Activated effector memory CD4-positive, alpha-beta T cell treated with anti-CD3 and anti-CD28 coated beads, Interleukin-2, amount 50 U/mL, for 16 hours (primary cell): ENCODE data around the gene CDK5.
"Not testable (repeated sequence)": the region's sequence is repeated elsewhere in the genome, so short reads cannot be mapped to it uniquely, and the experiment has no call there.

Source experiments
- DNase-seq: peaks from one replicate; pipeline ENCODE4 v3.0.0-alpha.2; 2020

Gene CDK5

DNA sequence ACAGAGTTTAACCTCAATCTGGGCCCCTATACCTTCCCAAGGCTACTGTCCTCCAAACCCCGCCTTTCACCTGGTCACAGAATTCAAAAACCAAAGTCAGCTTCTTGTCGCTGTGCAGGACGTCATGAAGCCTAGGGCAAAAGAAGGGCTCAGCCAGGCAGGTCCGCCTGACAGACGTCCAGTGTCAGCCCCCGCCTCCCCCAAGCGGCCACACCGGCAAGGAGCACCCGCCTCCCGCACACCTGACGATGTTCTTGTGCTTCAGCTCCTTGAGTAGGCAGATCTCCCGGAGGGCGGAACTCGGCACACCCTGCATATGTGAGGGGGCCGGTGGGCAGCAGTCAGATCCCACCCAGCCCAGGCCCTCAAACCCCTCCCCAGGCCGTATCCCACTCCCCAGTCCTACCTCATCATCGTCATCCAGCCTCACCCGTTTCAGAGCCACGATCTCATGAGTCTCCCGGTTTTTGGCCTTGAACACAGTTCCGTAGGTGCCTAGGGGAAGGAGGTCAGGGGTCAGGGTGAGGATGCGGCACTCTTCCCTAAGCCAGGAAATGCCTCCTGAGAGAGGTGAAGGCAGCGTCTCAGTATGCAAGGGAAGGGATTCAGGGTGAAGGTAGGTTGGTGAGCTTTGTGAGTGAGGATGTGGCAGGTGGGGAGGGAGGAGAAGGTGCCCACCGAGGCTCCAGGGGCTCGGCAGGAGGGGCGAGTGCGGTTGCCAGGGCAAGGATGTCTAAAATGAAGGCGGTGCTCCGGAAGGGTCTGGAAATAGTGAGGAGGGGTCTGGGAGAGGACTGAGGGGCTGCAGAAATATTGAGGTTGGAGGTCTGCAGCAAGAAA lies 811 bp downstream of the CDK5 start:
- DNase-seq, result no peak

DNA sequence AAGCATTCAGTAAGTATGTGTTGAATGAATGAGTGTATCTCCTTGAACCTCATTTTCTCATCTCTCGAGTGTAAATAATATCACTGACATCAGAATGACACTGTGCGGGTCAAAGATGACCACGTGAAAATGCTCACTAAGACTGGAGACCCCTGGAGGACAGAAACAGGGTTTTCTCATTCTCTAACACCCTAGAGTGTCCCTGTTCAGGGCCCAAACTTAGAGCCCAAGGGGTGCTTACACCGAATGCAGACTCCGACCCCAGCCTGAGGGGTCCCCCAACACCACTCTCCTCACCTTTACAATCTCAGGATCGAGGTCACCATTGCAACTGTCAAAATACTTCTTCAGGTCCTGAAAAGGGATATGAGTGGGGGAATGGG lies 1.4 kb downstream of the CDK5 start:
- no peak for DNase-seq

DNA sequence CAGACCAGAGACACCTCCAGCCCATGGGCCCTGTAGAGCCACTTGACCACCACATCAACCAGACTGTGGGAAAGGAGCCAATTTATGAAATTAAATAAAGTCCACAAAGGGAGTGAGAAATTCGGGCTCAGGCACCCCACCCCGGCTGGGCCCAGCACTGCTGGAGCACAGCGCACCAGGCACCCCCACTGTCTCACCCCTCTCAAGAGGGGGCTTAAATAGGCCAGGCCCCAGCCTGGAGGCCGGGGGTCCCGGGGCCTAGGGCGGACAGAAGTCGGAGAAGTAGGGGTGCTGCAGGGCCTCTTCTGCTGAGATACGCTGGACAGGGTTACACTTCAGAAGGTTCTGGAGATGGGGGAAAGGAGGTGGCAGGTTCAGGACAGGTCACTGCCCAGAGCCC lies 3.9 kb downstream of the CDK5 start:
- no peak for DNase-seq

DNA sequence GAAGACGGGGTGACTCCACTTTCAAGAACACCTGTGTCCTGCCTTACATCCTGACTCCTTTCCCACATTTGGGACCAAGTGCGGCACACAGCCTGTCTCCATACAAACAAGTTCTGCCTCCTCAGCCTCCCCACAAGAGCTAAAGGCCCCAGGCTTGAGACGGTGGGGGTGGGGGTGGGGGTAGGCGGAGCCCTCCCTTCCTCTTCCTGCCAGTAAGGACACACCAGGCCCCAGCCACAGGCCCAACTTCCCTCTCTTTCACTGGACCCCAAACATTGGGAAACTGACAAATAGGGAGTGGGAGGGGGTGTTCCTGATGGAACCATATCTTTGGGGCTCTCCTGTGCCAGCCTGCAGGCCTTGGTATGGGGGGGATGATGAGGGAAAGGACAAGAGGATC lies 4.6 kb downstream of the CDK5 start:
- DNase-seq, result no peak

DNA sequence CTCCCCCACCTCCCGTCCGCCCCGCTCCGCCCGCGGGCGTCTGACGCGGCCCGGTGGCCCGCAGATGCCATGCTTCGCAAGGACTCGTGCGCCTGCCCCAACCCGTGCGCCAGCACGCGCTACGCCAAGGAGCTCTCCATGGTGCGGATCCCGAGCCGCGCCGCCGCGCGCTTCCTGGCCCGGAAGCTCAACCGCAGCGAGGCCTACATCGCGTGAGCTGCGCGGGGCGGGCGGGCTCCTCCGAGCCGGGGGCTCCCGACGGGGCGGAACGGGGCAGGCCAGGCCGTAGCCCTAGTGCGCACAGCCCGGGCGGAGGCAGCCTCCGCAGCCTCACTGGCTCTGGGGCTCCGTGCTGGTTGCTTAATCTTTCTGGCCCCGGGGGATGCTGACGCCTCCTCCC lies 6.6 kb downstream of the CDK5 start:
- peak; percentile 81 for DNase-seq

DNA sequence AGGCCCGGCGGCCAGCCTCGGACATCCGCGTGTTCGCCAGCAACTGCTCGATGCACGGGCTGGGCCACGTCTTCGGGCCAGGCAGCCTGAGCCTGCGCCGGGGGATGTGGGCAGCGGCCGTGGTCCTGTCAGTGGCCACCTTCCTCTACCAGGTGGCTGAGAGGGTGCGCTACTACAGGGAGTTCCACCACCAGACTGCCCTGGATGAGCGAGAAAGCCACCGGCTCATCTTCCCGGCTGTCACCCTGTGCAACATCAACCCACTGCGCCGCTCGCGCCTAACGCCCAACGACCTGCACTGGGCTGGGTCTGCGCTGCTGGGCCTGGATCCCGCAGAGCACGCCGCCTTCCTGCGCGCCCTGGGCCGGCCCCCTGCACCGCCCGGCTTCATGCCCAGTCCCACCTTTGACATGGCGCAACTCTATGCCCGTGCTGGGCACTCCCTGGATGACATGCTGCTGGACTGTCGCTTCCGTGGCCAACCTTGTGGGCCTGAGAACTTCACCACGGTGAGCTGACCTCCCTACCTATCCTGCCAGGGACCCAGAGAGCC lies 8.7 kb downstream of the CDK5 start:
- DNase-seq, result no peak

DNA sequence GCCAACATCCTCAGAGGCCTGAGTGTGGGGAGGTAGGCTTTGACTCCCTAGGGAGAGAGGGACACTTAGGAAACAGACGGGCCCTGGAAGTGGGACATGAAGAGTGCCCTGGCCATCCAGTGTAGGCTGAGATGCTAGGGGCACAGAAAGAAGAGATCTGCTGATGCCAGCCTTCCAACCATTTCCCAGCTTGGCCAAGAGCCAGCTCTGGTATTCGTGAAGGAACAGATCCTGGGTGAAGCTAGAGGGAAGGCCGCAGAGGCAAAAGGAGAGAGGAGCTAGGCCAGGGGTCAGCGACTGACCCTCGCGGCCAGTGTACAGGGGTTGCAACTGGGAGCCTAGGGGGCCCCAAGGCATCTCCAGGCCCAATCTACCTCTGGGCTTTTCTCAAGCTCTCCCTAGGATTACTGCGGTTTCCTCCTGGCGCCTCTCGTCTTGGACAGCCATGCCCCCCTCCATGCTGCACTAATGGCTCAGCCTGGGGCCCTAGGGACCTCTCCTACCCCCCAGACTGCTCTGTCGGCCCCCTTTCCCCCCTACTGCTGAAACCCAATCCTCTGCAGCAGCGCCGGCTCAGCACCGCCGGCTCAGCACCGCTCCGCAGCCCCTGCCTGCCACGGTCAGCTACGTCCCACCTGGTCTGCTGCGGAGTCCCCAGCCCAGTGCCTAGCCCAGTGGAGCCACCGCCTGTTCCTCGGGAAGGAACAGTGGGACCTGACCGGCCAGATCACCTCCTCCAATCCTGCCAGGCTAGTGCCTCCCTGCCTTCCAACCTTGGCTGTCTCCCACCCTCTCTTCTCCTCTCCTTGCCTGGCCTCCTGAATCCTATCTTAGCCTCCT lies 9.5 kb downstream of the CDK5 start, which contains the start of gene ASIC3:
ASIC3 (plus strand) TSS at position 556 of the 840 bp plus-strand sequence. CDS start 355 bp downstream, outside the sequence.
- DNase-seq, result no peak

DNA sequence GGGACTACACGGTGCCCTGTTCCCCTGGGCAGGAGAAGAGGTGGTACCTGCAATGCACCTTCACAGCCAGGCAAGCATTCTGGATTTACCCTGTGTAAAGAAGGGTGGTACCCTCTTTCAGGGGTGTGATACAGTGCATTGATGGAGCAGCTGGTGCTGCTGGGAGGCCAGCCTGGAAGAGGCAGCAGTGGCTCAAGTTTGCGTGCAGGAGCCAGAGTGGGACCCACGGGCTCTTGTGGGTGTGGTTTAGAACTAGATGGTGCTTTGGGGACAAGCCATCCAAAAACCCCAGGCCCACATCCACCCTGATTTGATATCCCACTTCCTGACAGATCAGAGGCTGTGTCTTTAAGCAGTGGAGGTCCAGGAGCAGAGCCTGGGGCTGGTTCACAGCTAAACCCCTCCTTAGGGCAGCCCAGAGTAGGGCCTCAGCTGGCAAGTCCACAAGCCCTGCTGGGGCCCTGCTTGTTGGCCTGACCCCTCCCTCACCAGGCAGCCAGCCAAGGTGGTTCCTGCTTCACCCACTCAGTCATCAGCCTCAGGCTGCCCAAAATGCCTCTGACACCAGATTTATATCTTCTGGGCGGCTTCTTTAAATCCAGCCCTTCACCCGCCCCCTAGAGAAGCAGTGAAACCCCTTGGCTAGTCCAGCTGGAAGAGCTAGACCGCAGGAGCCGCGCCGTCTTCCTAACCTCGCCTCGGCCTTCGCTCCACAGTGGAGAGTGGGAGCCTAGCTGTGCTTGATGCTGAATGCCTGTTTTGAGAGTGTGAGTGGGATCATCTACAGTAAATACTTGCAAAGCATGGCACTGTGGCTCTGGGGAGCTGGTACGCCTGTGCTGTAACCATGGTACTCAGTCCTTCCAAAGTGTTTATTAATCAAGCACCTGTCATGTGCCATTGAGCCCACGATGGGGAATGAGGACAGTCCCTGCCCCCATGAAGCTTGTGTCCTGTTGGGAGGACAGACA lies 10.8 kb downstream of the CDK5 start:
- DNase-seq, result no peak

DNA sequence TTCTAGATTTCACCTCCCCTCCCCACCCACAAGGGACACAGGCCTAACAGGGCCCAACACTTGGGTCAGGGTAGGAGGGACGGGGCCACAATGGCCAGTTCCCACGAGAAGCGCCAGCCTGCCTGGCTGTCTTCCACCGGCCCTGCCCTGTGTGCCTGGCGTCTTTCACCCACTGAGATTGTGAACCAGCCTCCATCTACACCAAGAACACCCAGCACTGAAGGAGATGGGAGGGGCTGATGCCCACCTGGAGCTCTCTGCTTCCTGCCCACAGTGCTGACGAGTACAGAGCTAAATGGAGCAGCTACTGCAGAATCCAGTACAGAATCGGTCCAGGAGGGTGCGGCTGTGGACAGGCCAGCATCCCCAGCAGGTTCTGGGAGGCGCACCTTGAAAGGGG lies 11.7 kb downstream of the CDK5 start:
- DNase-seq, result no peak

DNA sequence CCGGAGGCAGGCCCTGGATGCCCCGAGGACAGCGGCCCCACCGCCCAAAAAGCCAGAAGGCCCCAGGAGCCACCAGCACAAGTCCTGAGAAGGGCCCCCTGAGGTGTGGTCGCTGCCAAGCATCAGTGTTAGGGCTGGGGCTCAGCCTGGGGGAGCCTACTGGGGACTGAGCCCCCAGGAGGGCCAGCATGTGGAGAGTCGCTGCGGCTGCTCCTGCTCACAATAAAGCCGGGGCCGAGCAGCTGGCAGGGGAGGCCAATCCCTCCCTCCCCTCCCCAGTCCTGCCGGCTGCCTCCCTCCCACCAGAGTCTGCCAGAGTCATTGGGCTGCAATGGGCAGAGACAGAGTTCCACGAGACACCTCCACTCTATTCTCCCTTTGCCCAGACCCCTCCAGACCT lies 12.4 kb downstream of the CDK5 start:
- DNase-seq, result no peak

DNA sequence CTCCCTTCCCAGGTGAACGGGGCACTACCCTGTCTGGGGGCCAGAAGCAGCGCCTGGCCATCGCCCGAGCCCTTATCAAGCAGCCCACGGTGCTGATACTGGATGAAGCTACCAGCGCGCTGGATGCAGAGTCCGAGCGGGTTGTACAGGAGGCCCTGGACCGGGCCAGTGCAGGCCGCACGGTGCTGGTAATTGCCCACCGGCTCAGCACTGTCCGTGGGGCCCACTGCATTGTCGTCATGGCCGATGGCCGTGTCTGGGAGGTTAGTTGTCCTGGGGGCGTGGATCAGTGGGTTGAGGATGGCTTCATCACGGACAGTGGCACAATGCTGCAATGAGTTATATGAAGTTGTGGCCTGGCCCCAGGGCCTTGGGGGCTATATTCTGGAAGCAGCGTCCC lies 13.7 kb downstream of the CDK5 start:
- no peak for DNase-seq

DNA sequence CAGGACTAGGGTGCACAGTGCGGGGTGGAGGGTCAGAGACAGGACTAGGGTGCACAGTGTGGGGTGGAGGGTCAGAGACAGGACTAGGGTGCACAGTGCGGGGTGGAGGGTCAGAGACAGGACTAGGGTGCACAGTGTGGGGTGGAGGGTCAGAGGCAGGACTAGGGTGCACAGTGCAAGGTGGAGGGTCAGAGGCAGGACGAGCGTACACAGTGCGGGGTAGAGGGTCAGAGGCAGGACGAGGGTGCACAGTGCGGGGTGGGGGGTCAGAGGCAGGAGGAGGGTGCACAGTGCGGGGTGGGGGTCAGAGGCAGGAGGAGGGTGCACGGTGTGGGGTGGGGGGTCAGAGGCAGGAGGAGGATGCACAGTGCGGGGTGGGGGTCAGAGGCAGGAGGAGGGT lies 14.2 kb downstream of the CDK5 start:
- DNase-seq, result not testable (repeated sequence)

DNA sequence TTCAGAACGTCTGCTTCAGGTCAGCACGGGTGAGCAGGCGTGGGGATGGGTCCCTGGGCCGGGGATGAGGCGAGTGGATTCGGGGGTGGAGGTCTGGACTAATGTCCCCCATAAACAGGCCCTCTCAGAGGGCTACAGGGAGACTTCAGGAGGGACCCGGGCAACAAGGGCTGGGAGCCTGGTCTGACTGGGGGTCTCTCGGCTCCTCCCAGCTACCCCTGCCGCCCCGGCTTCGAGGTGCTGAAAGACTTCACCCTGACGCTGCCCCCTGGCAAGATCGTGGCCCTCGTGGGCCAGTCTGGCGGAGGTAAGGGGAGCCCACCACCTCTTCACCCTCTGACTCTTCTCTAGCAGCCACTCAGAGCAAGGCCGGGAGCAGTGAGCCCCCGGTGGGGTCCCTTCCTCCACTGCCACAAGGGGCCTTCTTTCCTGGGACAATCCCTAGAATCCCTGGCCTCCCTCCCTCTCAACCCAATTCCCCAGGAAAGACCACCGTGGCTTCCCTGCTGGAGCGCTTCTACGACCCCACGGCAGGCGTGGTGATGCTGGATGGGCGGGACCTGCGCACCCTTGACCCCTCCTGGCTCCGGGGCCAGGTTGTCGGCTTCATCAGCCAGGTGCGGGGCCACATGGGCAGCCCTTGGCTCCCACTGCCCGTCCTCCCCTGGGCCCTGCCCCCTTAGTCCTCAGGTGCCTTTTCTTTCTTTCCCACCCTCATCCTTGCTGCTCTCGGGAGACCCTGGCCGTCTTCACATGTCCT lies 16.9 kb downstream of the CDK5 start:
- DNase-seq, result no peak

DNA sequence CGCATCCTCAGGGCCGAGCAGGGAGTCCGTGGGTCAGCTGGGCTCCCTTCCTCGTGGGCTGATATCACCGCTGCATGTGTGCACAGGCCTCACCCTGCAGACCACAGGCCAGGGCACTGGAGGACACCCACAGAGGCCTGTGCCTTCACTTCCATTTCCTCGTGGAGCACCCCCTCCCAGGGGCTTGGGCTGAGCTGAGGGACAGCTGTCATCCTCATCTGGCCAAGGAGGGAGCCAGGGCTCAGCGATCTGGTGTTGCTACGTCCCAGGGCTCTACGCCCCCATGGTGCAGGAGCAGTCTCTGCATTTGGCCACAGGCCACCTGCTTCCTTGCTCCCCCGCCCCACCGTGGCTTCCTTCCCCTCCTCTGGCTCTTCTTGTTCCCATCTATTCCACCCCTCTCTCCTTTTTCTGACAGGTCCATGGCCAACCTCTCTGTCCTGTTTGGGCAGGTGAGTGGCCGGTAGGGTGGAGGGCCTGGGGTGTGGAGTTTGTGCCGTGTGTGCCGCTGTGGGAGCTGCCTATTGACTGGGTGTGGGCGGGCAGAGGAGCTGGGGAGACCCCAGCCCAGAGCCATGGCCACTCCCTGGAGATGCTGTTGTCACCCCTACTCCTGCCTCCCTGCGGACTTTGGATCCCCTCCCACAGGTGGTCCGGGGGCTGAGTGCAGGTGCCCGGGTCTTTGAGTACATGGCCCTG lies 17.7 kb downstream of the CDK5 start:
- no peak for DNase-seq

DNA sequence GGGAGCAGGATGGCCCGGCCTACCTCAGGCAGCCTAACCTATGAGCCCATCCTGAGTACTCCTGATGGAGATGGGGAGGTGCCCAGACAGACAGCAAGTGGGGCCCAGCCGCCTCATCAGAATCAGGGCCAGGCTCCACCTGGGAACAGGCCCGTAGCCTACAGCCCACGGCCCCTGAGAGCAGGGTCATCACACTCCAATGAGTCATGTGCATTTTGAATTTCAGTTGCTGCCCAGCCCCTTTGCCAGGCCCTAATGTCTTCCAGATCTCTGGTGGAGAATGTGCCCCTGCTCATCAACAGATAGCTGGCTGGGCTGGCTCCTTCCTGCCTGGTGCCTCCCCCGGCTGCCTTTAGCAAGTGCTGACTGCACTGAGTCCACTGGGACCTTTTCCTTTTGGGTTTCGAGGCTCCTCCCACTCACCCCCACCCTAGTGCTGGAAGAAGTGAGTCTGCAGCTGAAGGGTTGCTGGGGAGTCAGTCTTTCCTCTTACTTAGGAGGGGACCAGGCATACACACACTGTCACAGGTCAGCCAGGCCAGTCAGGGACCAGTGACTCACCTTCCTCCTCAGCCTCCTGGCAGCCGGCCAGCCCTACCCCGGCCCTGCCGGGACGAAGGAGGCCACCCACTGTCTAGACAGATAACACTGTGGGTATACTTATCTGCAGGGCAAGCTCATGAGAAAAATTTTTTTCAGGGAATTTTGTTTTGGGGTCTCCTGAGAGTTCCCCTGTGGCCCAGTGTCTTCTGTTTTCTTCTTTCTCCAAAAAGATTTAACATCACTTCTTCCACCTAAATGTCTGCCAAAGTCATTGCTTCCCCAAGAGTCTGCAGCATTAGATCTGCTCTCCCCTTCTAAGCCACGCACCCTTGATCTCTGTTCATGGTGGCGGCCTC lies 18.5 kb downstream of the CDK5 start:
- DNase-seq, result peak; percentile 90

DNA sequence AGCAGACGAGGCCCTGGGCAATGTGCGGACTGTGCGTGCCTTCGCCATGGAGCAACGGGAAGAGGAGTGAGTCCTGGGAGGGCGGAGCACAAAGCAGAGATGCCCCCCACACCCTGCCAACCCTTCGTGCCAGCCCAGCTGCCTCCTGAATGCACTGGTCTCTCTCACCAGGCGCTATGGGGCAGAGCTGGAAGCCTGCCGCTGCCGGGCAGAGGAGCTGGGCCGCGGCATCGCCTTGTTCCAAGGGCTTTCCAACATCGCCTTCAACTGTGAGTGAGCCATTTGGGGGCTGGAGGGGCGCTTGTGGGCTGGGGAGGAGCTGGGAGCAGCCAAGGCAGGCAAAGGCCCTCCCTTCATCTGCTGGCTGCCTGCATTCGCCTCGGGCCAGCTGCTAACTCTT lies 21.8 kb downstream of the CDK5 start:
- no peak for DNase-seq

DNA sequence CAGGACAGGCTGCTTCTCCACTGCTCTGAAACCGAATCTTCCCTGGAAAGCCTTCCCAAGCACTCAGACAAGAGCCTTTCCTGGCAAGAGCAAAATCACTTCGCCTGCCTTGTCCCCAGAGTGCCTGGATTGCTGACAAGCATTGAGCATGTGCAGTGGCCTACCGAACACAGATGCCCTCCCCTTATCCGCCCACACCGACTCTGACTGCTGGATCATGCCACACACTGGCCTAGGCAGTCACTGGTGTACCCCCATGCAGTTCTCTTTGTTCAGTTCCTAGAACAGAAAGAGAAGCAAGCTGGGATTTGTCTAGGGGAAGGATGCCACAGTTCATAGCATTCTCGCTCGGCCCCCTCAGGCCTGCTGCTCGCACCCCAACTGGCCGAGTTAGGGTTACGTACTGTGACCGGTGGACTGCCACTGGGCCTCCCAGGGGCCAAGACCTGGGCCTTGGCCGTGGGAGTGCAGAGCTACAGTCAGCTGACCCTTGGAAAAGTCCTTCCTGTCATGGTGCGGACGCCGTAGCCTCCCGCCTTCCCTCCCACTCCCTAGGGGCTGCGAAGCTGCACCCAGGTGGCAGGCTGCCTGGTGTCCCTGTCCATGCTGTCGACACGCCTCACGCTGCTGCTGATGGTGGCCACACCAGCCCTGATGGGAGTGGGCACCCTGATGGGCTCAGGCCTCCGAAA lies 22.5 kb downstream of the CDK5 start:
- DNase-seq, result no peak

DNA sequence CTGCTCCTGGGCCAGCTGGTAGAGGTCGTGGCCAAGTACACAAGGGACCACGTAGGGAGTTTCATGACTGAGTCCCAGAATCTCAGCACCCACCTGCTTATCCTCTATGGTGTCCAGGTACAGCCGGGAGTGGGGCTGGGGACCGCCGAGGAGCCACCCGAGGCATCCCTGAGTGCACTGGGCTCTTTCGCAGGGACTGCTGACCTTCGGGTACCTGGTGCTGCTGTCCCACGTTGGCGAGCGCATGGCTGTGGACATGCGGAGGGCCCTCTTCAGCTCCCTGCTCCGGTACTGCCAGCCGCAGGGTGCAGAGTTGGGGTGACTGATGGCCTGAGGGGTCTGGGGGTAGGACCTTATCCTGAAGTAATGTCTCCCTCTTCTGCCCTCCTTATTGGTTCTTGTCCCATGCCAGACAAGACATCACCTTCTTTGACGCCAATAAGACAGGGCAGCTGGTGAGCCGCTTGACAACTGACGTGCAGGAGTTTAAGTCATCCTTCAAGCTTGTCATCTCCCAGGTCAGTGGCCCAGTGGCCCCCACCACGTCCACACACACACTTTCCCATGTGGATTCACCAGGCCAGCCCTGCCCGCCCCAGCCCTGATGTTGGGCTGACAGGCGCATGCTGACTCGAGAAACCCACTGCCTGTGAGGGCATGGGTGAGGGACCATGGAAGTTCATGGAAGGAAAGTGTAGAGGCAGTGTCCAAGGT lies 23.2 kb downstream of the CDK5 start:
- no peak for DNase-seq

DNA sequence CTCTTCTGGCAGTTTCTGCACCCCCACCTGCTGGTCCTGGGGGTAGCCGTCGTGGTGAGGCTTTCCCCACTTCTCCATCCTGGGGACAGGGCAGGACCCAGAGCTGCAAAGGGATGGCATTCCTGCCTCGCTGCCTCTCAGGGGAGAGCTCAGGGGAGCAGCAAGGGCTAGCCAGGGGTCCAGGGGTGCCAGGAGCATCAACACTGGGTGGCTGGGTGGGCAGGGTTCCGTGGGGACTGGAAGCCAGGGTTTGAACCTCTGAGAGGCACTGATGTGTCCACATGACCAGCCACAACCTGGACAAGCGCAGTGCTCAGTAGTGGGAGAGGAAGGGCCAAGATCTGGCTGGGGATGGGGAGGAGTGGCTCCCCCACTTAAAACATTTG lies 23.8 kb downstream of the CDK5 start:
- no peak for DNase-seq
